Liver (tissue), 3 donors: ENCODE measurements around the gene ATP6V0E2.

Experiments
- HNF4A ChIP-seq, 2 donors: conservative IDR thresholded peaks; 2 replicates each; pipeline ENCODE4 v1.6.1; 2016; ENCODE audit warnings: antibody characterized with exemption in 2 of 2, mild to moderate bottlenecking in 2 of 2
- JUND ChIP-seq, 2 donors: IDR thresholded peaks; 2 replicates each; pipeline ENCODE4 v1.6.1; 2016; ENCODE audit warnings: antibody characterized with exemption in 2 of 2
- TAF1 ChIP-seq: conservative IDR thresholded peaks from 2 replicates; pipeline ENCODE4 v1.6.1; 2016; ENCODE audit warnings: antibody characterized with exemption, mild to moderate bottlenecking
- TF ChIP-seq, protein P1 (sequence below): IDR thresholded peaks from 2 replicates; pipeline ENCODE4 v1.6.1; 2016; ENCODE audit warnings: antibody characterized with exemption, mild to moderate bottlenecking
- TF ChIP-seq, protein P2 (sequence below): fragments of 150-350 bp; IDR thresholded peaks from 2 replicates; pipeline ENCODE4 v1.5.1; 2017; ENCODE audit warnings: improper control_type of control experiment, low read depth, low read length; ENCODE audit not compliant: missing input control
- TF ChIP-seq, protein P3 (sequence below): IDR thresholded peaks from 2 replicates; pipeline ENCODE4 v1.6.1; 2016; ENCODE audit warnings: antibody characterized with exemption
- donor health status: healthy.
- donor health status: healthy.

DNA sequence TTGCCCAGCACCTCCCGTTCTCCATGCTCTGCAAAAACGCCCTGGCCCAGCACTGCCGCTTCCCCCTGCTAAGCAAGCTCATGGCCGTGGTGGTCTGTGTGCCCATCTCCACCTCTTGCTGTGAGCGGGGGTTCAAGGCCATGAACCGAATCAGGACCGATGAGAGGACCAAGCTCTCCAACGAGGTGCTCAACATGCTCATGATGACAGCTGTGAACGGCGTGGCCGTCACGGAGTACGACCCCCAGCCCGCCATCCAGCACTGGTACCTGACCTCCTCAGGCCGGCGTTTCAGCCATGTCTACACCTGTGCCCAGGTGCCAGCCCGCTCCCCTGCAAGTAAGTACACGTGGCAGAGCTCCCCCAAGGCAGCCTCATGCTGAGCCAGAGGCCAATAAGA lies 11.6 kb upstream of the ATP6V0E2 start:
- TF ChIP-seq, protein P1, sequence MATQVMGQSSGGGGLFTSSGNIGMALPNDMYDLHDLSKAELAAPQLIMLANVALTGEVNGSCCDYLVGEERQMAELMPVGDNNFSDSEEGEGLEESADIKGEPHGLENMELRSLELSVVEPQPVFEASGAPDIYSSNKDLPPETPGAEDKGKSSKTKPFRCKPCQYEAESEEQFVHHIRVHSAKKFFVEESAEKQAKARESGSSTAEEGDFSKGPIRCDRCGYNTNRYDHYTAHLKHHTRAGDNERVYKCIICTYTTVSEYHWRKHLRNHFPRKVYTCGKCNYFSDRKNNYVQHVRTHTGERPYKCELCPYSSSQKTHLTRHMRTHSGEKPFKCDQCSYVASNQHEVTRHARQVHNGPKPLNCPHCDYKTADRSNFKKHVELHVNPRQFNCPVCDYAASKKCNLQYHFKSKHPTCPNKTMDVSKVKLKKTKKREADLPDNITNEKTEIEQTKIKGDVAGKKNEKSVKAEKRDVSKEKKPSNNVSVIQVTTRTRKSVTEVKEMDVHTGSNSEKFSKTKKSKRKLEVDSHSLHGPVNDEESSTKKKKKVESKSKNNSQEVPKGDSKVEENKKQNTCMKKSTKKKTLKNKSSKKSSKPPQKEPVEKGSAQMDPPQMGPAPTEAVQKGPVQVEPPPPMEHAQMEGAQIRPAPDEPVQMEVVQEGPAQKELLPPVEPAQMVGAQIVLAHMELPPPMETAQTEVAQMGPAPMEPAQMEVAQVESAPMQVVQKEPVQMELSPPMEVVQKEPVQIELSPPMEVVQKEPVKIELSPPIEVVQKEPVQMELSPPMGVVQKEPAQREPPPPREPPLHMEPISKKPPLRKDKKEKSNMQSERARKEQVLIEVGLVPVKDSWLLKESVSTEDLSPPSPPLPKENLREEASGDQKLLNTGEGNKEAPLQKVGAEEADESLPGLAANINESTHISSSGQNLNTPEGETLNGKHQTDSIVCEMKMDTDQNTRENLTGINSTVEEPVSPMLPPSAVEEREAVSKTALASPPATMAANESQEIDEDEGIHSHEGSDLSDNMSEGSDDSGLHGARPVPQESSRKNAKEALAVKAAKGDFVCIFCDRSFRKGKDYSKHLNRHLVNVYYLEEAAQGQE = no peak
- TF ChIP-seq JUND (IDR thresholded peaks at IDR 0.05) (no peak), TAF1 (no peak), HNF4A (conservative IDR thresholded peaks at IDR 0.05) (no peak)
- TF ChIP-seq, protein P2, sequence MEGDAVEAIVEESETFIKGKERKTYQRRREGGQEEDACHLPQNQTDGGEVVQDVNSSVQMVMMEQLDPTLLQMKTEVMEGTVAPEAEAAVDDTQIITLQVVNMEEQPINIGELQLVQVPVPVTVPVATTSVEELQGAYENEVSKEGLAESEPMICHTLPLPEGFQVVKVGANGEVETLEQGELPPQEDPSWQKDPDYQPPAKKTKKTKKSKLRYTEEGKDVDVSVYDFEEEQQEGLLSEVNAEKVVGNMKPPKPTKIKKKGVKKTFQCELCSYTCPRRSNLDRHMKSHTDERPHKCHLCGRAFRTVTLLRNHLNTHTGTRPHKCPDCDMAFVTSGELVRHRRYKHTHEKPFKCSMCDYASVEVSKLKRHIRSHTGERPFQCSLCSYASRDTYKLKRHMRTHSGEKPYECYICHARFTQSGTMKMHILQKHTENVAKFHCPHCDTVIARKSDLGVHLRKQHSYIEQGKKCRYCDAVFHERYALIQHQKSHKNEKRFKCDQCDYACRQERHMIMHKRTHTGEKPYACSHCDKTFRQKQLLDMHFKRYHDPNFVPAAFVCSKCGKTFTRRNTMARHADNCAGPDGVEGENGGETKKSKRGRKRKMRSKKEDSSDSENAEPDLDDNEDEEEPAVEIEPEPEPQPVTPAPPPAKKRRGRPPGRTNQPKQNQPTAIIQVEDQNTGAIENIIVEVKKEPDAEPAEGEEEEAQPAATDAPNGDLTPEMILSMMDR = no peak
- TF ChIP-seq, protein P3, sequence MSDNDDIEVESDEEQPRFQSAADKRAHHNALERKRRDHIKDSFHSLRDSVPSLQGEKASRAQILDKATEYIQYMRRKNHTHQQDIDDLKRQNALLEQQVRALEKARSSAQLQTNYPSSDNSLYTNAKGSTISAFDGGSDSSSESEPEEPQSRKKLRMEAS = no peak
